Activated T-cell treated with anti-CD3 and anti-CD28 coated beads for 4 hours (primary cell): ENCODE data around the gene PACS2.
"Not testable (repeated sequence)": the region's sequence is repeated elsewhere in the genome, so short reads cannot be mapped to it uniquely, and the experiment has no call there.

Source experiments
- DNase-seq: peaks from one replicate; pipeline ENCODE4 v3.0.0-alpha.2; 2020

PACS2 gene

DNA sequence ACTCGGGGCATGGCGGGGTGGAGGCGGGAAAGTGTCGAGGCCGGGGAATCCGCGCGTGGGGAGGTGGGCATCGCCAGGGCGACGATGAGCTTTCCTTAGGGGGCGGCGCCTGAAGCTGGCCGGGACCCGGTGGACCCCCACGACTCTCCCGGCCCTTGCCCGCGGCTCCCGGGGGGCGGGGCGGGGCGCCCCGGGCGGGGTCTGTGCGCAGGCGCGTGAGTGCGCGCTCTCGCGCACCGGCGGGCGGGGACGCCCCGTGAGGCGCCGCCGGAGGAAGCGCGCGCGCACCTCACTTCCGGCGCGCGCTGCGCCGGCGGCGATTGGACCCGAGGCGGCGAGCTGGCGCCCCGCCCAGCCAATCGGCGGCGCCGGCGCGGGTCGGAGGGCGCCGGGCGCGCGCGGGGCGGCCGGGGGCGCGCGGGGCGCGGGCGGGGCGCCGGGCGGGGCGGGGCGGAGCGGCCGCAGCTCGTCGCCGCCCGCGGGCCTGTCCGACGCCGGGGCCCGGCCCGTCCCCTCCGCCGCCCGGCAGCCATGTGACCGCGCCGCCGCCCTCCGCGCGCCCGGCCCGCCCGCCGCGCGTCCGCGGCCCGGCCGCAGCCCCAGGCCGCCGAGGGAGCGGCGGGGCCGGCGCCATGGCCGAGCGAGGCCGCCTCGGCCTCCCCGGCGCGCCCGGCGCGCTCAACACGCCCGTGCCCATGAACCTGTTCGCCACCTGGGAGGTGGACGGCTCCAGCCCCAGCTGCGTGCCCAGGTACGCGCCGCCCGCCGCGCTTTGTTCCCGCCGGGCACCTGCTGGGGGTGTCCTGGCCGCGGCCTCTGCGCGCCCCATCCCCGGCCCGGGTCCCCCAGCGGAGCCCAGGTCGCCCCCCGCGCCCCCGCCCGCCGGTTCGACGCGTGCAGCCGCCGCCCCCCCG lies at the start of gene PACS2:
PACS2 (plus strand) TSS at position 462 of the 914 bp plus-strand sequence; CDS start at position 633, 171 bp downstream.
- DNase-seq, result peak; percentile 65

DNA sequence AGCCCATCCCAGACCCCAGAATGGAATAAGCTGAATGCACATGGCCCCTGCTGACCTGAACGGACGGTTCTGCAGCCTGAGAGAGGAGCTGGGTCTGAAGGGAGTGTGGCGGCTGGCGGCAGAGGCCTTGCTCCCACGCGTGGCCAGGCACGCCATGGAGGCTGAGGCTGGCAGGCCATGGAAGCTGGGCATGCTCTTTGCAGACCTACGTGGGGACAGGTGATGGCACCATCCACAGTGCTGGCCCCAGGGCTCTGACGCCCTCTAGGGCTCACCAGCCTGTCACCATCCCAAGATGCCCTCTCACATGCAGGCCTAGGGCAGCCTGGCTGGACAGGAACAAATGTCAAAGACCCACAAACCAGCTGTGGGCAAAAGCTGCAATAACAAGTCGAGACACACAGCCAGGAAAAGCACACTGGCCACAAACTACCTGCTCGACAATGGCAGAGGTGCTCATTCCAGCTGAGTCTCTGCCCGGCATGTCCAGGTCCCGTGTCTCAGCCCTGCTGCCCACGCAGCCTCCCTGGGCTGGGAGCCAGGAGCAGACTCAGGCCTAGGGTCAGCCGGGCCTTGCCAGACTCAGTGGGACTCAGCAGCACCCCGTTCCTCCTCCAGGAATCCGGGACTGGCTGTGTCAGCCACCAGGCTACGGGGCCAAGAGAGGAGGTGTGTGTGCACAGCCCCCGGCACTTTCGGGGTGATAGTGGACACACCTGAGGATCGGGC lies 46.6 kb upstream of the PACS2 start:
- DNase-seq, result no peak

DNA sequence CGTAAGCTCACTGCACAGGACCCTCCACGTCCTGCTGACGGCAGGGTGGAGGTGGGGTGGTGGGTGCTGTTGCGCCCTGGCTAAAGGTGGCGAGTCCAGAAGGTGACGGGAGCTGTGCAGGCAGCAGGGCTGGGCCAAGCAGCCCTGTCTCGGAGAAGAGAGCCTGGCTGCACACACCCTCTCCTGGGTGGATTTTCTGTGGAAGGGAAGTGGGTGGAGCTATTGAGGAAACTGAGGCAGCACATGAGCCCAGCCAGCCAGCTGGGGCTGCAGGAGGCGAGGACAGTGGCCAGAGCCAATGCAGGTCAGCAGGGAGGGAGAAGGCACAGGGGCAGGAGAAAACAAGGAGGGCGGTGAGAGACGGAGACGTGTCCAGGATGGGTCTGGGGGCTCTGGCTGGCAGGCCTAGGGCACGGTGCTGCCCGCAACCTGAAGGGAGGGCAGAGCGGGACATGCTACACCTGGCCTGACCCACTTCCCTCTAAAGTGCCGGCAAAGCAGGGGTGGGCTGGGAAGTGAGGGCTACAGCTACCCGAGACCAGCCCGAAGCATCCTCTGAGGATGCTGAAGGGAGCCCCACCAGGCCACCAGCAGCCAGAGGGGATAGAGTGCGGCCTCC lies 45.7 kb upstream of the PACS2 start:
- no peak for DNase-seq

DNA sequence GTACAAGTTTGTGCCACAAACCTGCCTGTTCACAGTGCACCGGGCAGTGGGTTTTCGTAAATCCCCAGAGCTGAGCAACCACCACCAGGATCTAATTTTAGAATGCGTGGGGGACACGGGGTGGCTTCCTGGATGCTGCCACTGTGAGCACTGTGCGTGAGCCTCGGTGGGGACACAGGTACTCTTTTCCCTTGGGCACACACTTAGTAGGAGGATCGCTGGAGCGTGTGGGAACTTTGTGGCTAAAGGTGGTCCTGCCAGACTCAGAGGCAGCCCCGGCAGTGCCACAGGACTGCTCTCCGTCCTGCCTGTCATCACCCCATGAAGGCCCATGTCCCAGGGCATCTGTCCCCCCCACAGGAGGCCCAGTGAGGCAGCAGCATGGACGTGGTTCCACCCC lies 45.1 kb upstream of the PACS2 start:
- no peak for DNase-seq

DNA sequence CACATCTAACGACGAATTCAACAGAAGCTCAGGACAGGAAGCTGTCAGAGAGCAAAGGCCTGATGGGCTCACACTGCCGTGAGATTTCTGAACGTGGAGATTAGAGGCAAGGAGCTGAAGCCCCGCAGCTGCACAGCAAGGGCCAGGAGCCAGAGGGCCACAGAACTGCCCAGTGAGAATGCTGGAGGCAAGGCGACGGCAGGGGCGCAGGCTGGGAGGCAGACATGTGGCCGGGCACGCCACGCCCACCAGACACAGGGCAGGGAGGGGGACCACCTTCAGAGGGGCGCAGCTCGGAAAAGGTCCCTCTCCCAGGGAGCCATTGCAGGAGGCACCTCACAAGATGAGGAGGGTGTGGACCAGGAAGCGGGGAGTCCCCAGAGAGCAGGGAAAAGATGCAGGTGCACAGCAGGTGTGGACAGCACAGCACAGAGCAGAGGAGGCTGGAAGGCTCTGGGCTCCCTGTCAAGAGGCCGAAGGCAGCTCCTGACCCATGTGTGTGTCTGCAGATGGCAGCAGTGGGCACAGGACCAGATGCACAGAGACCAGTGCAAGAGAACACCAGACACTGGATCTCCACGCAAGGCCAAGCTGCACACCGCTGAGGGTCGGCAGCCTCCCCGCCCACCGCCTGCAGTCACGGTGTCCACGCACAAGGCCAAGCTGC lies 43.2 kb upstream of the PACS2 start:
- no peak for DNase-seq

DNA sequence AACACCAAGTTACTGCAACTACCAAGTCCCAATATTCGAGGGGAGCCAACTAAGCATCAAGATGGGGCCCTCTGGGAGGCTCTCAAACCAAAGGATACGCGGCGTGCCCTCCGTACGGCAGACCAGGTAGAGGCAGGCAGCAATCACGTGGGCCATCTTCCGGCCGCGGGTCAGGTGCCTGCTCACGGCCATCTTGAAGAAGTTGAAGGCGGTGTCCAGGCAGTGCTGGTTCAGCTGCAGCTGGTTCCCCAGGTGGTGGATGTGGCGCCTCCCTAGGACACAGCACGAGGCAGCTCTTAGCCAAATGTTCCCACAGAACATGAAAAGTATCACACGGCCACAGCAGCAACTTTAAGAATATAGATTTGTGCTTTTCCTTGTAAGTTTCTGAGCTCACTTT lies 41.9 kb upstream of the PACS2 start:
- DNase-seq, result no peak

DNA sequence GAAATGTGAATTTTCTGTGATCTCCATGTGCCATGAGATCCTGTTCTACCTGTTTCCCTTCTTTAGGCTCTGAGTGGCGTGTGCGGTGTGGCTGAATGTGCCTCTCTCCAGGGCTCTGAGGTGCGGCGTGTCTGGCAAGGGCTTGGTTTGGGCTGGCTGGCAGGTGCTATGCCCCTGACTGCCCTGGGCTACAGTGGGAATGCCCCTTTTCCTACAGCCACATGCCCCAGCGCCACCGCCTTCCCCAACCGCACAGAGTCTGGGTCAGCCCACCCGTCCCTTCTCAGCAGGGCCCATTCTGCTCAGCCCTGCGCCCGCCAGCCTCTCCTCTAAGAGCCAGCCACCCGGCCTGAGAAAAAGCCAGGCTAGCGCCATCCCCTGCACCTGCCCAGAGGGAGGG lies 41.5 kb upstream of the PACS2 start:
- no peak for DNase-seq

DNA sequence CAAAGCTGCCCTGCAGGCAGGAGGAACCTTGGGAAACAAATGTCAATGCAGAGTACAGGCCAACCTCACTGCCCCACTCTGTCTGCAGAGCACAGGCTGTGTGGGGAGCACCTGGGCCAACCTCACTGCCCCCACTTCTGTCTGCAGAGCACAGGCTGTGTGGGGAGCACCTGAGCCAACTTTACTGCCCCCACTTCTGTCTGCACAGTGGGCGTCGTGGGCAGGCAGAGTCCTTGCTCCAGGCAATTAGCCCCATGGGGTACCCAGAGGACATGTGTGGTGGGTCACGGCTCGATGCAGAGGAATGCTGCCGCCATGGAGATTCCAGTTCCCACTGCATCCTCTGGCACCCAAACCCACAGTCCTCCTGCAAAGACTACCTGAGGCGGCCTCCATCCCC lies 39.9 kb upstream of the PACS2 start:
- no peak for DNase-seq

DNA sequence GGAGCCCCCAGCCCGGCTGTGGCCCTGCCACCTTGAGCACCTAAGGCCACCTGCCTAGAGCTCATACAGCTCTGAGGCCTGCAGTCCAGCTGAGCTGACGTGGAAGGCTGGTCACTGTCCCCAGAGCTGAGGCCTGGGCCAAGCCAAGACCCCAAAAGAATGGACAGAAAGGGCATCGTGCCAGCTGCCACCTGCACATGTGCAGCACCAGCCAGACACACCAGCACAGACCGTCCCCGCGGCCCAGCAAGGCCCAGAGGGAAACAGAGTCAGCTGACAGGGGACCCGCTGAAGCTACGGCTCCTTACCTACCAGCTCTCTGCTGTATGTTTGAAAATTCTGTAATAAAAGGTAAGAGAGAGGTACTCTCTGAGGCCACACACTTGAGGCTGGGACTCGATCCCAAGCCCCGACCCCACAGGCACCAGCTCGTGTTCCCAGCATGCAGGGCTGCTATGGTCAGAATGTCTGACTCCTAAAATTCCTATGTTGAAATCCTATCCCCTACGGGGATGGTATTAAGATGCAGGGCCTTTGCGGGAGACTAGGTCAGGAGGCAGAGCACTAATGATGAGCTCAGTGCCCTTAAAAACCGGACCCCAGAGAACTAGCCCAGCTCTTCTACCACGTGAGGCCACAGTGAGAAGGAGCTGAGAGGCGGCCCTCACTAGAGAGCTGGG lies 39.1 kb upstream of the PACS2 start:
- no peak for DNase-seq

DNA sequence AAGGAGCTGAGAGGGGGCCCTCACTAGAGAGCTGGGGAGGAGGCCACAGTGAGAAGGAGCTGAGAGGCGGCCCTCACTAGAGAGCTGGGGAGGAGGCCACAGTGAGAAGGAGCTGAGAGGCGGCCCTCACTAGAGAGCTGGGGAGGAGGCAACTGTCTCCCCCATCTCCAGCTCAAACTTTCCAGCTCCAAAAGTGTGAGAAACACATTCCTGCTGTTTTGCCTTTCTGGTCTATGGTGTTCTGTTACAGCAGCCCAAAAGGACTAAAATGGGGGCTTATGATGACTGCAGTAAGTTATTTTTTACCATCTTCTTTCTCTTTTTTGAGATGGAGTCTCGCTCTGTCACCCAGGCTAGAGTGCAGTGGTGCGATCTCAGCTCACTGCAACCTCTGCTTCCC lies 37.1 kb upstream of the PACS2 start:
- not testable (repeated sequence) for DNase-seq

DNA sequence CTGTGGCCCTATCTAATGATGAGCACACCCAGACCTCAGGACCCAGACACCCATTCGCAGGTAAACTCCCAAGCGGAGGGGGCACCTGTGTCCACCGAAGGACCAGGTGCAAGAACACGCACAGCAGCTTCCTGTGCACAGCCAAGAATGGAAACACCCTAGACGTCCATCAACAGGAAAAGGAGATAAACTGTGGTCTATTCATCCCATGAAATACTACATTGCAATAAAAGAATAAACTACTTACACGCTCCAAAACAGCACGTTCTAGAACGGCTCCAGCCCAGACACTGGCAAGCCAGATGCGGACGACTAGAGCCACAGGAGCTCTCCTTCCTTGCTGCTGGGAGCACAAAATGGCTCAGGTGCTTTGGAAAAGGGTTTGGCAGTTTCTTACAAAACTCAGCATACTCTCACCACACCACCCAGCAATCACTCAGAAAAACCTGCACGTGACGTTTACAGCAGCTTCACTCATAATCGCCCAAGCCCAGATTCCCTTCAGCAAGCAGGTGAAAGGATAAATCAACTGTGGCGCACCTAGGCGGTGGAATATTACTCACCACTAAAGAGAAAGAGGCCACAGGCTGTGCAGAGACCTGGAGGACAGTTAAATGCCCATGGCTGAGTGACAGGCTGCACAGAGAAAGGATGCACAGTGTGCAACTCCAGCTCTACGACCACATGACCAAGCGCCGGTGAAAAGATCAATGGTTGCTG lies 34.7 kb upstream of the PACS2 start:
- no peak for DNase-seq

DNA sequence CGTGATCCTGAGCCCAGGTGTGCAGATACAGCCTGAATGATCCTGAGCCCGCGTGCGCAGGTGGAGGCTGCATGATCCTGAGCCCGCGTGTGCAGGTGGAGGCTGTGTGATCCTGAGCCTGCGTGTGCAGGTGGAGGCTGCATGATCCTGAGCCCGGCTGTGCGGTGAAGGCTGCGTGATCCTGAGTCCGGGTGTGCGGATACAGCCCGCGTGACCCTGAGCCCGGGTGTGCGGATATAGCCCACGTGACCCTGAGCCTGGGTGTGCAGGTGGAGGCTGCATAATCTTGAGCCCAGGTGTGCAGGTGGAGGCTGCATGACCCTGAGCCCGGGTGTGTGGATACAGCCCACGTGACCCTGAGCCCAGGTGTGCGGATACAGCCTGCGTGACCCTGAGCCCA lies 34.0 kb upstream of the PACS2 start:
- no peak for DNase-seq

DNA sequence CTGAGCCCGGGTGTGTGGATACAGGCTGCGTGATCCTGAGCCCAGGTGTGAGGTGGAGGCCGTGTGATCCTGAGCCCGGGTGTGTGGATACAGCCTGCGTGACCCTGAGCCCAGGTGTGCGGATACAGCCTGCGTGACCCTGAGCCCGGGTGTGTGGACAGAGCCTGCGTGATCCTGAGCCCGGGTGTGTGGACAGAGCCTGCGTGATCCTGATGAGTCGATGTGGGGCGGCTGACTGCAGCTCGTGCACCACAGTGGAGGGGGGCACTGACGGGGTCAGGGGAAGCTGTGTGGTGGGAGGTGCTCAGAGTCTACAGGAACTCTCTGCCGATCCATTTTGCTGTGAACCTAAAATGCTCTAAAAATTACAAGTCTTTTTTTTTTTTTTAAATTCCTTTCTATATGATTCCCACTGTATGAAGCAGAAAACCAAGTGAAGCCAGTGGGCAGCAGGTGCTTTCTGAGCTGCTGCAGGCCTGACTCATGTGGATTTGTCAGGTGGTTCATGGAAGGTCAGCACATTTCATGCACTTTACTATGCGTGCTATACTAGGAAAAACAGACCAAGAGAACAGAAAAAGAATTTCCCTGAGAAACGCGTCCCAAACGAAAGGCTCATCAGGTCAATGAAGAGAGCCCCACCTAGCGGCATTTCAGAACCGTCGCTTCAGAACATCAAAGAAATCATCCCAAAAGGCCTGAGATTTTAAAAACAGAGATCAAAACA lies 33.0 kb upstream of the PACS2 start:
- peak; percentile 13 for DNase-seq

DNA sequence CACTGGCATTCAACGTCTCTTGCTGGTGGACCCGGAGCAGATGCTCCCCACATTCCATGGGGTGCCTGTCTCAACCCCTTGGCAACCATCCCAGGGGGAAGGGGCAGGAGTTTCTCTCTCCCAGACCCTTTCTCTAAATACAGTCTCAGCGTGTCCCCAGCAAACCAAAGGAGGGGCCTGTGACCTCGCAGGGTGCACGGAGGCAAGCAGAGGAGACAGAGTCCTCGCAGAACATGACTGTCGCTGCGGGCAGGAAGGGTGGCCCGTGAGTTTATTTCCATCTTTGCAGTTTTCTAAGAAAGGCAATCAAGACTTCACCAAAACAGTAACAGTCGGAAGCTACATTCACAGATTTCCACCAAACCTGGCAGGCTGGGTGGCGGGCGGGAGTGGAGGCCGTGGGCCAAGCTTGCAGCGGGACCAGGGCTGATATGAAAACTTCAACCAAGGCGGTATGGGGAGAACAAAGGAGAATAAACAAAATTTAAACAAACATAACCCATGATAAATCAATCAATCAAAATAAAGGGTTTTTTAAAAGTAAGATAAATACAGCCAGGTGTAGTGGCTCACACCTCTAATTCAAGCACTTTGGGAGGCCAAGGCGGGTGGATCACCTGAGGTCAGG lies 32.3 kb upstream of the PACS2 start:
- no peak for DNase-seq

DNA sequence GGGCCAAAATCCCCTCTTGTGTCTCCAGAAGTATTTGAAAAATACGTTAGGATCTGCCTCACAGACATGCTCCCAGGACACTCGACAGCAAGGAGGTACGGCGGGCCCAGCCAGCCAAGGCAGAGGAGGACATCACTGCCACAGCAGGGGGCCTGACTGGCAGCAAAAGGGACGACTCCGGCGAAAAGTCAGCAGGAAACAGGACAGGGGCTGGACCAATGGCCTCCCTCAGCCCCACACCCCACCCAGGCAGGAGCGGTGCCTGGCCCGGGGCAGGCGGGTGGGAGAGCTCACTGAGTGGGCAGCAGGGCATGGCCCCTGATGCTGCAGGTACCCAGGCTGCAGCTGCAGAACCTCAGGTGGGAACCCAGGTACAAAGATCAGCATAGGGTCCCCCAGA lies 31.5 kb upstream of the PACS2 start:
- no peak for DNase-seq

DNA sequence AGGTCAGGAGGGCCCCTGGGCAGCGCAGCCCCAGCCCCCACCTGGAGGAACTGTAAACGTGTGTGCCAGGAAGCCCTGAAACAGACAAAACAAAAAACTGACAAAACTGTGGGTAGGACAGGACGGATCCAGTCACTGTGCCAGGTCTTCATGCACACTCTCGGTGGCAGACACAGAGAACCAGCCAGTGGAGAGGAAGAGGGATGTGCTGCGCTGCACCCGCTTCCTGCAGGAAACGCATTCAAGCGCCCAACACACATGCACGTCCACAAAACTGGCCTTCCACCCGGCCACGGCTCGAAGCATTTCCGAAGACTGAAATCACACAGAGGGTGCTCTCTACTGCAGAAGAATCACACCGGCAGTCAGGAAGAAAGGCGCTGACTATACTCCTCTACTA lies 30.6 kb upstream of the PACS2 start:
- no peak for DNase-seq

DNA sequence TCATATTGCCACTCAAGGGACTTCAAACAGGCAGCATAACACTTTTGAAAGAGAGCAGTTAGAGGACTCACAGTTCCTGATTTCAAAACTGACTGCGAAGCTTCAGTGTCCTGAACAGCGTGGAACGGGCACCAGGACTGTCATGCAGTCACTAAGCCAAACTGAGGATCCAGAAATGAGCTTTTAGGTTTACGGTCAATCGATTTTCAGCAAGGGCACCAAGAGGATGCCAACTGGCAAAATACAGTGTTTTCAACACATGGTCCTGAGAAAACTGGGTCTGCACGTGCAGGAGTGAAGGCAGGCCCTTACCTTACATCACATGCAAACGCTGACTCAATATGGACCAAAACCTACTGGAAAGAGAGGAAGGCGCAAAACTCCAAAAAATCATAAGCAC lies 29.4 kb upstream of the PACS2 start:
- DNase-seq, result no peak

DNA sequence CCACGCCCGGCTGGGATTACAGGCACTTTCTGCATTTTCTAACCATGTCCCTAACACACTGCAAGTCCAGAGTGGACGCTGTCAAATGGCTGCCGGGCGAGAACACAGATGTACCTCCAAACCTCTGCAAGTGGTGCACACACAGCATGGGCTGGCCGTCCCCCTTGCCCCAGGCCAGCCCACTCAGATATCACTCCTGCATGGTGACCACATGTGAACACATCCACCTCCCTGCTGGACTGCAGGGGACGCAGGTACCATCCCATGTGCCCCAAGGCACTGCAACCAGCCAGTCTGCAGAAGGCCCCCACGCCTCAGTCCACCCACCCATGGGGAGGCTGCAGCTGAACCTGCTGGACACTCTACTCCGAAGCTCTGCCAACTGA lies 27.8 kb upstream of the PACS2 start:
- DNase-seq, result no peak

DNA sequence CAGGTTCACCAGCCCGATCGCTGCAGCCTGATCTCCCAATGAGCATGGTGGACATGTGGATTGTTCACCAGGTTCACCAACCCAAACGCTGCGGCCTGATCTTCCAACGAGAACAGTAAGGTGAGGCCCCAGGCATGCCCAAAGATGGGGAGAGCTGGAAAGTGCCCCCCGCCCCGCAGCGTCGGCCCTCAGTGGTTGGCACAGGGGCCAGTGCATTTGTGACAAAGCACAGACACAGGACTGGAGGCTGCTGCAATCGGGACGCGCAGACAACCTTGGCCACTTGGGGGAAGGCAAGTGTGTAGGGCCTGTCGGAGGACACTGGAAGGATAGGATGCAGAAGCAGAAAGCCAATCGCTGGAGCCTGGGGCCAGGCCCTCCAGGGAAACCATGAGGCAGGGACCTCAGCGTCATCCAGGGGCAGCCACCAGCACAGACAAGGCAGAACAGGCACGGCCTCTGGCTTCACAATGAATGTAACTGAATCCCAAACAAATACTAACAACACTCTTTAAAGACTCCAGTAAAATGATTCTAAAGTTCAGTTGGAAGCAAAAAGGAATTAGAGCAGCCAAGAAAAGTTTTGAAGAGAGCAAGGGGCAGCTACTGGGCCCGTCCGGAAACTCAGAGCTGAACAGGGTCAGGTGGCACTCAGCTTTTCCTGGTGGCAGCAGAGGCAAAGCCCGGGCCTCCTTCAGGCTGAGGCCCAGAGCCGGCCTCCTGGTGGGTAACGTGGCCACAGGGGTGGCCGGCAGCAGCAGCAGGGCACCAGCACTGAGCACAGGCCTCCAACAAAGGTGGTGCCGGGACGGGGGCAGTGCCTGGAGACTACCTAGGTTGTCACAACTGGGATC lies 27.1 kb upstream of the PACS2 start:
- no peak for DNase-seq

DNA sequence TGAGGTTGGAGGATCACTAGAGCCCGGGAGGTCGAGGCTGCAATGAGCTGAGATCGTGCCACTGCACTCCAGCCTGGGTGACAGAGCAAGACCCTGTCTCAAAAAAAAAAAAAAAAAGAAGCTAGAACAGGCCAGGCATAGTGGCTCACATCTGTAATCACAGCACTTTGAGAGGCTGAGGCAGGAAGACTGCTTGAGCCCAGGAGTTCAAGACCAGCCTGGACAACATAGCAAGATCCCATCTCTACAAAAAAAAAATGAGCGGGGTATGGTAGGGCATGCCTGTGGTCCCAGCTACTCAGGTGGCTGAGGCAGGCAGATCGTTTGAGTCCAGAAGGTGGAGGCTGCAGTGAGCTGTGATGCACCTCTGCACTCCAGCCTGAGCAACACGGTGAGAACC lies 25.6 kb upstream of the PACS2 start:
- not testable (repeated sequence) for DNase-seq
